GM21786 (cell line): ENCODE data around the gene TBL1XR1.
"Not testable (repeated sequence)": the region's sequence is repeated elsewhere in the genome, so short reads cannot be mapped to it uniquely, and the experiment has no call there.

ENCODE experiments used
- ATAC-seq: cut with Tn5 transposase; IDR thresholded peaks from one replicate; pipeline ENCODE4 v1.9.1; 2021; ENCODE audit not compliant: unreplicated experiment

TBL1XR1 gene

DNA sequence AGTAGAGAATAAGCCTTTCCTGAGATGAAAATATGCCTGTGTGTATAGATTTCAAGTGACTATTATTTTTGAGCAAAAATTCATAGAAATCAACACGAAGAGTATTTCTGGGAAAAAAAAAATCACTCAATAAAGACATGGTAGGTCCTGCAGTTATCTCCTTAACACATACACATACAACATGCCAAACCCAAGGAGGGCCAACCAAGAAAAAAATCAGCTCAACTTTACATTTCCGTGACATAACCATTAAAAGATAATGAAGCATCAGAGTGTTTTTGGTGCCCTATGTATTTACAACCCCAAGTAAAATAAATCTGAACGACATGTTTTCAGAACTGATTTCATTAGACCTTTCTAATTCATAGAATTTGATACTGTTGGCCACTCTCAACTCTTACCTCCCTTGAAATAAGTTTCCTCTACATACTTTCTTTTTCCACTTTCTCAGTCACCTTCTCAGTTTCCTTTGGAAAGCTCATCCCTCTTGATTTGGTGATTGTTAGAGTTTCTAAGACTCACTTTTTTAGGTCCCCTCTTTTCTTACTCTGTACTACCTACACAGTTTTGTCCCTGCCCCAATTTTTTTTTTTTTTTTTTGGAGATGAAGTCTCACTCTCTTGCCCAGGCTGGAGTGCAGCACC is 162.3 kb downstream of the TBL1XR1 start:
- ATAC-seq = no peak

DNA sequence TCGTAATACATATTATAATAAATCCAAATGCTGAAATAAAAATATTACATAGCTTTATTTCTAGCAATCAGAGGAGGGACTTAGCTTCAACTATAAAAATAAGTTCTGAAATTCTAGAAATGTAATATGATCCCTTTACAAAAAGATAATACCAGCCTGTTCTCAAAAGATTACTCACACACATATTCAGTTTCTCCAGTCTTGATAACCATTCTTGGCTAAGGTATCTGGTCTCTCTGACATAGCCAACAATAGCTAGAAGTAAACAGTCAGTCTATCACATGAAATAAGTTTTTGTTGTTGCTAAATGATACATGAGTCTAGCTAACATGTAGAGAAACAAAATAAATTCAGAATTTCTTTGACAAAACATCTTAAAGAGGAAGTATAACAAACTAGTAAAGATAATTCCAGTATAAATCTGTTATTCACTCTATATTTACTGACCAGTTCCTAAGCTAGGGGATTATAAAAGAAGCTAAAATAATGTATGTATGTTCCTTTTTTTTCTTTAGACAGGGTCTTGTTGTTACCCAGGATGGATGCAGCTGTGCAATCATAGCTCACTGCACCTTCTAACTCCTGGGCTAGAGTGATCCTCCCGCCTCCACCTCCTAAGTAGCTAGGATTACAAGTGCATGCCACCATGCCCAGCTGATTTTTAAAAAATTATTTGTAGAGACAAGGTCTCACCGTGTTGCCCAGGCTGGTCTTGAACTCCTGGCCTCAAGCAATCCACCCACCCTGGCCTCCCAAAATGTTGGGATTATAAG is 170.6 kb downstream of the TBL1XR1 start:
- no peak for ATAC-seq

DNA sequence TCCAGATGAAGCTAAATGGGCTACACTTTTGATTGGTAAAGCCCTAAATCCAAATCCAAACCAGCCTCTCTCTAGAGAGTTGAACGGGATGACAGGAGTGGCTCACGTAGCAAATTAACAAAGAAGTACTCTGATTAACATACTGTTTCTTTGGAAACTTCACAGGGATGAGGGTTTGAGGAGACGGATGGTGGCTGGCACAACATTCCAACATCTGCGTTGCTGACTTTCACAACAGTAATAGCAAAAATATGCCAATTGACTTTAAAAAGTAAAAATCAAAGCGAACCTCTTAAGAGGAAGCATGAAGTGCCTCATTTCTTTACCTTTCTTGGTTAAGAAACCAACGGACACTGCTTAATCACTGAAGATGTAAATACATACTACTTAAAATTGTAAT is 181.4 kb downstream of the TBL1XR1 start:
- no peak for ATAC-seq

DNA sequence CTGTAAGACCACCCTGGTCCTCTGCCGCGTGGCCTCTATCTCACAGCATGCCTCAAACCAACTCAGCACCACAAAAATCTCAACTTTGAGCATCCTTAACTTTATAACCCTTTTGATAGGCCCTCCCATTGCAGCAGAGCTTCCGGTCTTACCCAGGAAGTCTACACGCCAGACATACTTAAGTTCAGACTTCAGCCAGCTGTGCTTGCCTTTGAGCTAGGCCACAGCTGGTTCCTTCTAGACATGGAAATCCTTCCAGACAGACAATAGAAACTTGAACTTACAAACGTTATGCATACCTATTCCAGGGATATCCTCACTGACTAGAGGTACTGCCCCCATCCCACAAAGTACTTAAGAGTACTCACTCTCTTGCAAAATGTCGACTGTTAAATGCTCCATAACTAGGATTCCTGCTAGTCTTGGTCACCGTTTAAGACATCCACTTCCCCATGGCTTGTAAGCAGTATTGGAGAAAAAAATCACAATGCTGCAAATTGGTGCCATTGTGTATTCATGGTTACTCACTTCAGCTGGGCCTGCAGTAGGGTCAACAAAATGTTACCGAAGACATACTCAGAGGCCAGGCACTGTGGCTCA is 183.5 kb downstream of the TBL1XR1 start:
- no peak for ATAC-seq

DNA sequence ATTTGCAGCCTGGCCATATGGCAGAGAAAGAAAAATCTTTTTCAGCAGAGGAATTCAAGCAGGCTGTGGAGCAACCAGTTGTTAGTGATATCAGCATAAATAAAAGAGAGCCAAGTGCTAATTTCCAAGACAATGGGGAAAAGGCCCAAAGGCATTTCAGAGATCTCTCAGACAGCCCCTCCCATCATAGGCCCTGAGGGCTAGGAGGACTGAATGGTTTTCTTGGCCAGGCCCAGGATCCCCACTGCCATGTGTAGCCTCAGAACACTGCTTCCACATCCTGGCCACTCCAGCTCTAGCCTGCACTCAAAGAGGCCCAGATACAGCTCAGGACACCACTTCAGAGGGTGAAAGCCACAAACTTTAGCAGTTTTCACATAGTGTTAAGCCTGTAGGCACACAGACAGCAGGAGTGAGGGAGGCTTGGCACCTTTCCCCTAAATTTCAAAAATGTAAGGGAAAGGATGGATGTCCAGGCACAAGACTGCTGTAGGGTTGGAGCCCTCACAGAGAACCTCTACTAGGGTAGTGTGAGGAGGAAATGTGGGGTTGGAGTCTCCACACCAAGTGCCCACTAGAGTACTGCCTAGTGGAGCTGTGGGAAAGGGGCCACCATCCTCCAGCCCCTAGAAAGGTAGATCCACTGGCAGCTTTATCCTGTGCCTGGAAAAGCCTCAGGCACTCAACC is 191.4 kb downstream of the TBL1XR1 start:
- no peak for ATAC-seq

DNA sequence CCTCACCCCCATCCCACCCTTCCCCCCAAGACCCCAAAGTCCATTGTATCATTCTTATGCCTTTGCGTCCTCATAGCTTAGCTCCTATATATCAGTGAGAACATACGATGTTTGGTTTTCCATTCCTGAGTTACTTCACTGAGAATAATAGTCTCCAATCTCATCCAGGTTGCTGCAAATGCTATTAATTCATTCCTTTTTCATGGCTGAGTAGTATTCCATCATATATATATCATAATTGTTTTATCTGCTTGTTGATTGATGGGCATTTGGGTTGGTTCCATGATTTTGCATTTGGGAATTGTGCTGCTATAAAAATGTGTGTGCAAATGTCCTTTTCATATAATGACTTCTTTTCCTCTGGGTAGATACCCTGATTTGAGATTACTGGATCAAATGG is 197.1 kb downstream of the TBL1XR1 start:
- not testable (repeated sequence) for ATAC-seq

DNA sequence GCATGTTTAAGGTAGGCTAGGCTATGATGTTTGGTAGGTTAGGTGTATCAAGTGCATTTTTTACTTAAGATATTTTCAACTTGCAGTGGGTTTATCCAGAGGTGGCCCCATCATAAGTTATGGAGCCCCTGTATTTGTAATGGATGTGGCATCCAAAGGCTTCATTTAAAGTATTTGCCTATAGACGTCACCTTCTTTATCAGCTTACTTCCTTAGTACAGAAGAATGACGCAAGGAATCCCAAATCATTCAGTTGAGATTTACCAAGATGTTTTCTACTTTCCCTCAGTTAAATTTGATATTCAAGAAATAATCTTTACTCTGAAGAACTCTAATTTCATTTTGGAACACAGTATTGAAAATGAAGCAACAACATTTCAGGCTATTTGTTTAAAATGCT is 201.3 kb downstream of the TBL1XR1 start:
- no peak for ATAC-seq

DNA sequence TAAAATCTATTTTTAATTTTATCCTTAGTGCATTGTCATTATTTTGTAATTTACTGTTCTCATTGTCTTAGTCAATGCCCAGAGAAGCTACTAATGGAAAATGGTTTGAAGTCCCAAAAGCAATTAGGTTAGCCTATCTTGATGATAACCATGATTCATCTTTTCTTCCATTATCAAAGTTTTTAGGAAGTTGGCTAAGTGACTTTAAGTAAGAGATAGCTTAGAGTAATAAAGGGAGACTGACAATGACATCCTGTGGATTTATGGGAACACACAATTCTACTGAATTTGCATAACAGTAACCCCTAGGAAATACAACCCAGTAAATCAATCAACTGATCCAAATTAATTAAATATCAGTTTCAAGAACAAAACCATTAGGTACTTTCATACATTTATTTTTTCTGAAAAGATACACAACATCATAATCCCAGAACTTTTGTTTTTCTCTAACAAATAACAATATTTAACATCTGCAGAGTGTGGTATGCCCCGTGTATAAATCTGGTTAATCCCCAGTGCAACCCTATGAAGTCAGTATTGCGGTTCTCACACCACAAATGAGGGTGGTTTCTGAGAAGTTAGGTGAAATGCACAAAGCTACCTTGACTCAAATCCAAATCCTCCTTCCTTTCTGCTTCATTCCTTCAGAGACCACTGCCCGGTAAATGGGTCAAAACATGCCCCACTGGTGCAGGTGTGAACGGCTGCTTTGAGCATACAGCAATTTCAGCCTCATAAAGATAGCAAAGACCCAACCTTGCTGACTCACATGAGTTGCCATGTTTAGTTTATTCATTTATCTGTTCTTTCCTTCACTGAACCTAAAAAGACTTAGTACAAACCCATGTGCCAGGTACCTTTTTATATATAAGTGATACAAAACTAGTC is 202.1 kb downstream of the TBL1XR1 start:
- ATAC-seq = no peak

DNA sequence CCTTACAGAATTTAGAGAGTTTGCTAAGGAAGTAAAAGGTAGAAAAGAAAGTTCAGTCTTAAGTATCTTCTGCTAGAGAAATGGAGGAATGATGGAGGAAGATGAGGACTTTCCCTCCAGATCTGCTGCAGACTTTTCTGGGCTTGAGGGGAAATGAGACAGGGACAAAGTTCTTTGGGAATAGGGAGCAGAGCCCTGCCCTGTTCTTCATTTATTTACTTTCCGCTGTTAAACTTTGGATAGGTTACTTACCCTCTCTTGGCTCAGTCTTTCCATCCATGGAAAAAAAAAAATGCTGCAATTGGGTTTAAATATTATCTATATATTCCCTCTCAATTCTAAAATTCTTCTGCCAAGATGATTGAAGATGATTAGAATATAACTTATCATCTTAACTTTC is 202.9 kb downstream of the TBL1XR1 start:
- ATAC-seq = no peak

DNA sequence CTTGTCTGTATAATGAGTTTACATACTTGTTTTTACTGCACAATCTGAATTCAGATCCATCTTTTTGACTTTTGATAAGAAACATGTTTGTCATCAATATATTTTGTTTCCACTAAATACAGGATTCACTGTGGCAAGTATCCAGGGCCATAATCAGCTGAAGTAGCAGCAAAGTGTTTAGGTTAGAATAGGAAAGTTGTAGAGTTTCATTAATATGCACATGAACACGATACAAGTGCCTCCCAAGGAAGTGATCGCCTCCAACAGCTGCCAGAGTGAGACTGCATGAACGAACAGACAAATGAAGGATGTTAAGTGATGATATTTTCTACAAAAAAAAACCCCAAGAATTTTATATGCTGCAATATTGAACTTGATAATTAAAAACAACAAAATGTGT is 204.3 kb downstream of the TBL1XR1 start:
- no peak for ATAC-seq

DNA sequence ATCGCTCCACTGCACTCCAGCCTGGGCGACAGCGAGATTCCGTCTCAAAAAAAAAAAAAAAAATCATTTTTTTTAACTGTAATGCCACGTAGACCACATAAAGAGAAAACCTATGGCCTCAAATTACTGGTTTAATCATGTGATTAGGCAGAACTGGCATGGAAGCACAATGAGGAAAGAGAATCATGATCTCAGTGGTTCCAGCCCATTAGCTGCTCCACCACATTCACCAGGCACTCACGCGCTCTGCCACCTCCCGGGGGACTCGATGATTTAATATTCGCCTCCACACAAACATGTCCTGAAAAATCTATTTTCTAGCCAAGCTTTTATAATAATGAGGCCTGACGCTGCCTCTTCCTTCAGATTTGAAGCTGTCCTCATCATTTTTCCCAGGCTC is 204.7 kb downstream of the TBL1XR1 start:
- no peak for ATAC-seq

DNA sequence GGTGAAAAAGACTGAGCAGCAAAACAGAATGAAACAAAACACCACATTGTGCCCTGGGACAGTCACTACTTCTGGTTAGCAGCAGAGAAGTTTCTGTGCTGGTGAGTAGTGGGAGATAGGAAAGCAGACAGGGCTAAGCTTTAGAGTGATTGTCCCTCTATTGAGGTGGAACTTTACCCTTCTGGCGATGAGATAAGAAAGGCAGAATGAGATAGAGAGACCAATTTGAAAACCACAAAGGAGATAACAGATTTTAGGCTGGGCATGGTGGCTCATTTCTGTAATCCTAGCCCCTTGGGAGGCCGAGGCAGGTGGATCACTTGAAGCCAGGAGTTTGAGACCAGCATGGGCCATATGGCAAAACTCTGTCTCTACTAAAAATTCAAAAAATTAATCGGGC is 208.5 kb downstream of the TBL1XR1 start:
- no peak for ATAC-seq

DNA sequence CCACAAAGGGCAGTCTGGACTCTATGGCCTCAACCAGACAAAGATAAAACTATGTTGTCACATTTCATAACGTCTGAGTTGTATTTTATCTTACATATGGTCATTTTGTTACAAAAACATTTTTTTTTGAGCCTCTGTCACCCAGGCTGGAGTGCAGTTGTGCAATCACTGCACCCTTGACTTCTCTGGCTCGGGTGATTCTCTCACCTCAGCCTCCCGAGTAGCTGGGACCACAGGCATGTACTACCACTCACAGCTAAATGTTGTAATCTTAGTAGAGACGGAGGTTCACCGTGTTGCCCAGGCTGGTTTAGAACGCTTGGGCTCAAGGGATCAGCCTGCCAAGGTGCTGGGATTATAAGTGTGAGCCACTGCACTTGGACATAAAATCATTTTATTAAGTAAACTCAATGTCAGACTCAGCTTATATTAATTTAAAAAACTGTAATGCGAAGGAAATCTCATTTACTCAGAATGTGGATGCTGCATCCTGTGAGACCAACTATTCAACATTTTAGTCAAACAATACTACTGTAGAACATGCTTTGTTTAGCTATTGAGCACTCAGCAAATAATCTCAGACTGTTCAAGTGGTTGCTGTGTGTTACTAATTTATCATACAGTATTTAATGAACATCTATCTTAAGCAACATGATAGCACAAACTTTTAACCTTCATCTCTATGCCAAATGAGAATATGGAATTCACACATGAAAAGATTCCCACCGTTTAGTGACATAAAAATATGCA is 209.2 kb downstream of the TBL1XR1 start:
- no peak for ATAC-seq

DNA sequence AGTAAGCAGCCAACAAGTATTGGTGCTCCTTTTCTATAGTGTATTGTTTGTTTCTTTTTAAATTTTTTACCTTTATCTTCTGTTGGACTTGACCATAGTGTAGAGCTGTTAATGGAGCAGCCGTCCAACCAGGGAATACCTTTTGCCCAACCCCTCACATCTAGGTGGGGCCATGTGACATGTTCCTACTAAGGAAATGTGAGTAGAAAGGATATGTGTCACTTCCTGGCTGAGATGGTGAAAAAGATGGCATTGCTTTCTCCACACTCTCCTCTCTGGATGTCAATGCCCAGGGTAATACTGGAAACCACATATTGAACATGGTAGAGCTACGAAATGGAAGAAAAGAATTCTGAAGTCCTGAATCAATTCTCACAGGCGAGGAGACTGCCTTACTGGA is 218.8 kb downstream of the TBL1XR1 start:
- ATAC-seq = no peak

DNA sequence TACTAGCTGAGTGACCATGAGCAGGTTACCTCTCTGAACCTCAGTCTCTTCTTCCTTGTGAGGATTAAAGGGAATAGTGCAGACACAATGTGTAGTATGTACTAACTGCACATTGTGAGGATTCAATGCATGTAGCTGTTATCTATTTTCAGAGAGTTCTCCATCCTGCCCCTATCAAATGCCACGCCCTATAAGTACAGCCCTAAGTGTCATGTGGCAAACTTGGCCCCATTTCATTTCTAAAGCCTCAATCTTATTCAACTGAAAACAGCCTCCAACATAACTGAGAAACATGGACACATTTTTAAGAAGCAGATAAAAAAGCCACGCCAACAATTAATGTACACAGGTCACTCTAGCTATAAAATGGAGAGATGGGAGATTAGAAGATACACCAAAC is 220.0 kb downstream of the TBL1XR1 start:
- ATAC-seq = no peak

DNA sequence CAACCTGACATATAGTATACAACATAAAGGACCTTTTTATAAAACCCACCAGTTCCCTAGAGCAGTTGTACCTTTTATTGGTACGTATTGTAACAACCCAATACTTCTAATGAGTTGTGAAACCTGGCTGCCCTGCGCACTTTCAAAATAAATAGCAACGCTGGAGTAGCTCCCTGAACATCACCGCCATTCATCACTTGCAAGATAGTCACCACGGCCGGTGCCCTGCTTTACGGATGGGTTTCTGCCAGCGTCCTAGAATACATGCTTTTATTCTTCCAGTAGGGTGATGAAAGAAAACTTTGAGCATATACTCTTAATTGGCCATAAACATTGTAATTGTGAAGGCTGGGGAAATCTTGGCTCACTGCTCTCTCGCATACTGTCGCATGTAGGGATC is 220.7 kb downstream of the TBL1XR1 start:
- ATAC-seq = no peak

DNA sequence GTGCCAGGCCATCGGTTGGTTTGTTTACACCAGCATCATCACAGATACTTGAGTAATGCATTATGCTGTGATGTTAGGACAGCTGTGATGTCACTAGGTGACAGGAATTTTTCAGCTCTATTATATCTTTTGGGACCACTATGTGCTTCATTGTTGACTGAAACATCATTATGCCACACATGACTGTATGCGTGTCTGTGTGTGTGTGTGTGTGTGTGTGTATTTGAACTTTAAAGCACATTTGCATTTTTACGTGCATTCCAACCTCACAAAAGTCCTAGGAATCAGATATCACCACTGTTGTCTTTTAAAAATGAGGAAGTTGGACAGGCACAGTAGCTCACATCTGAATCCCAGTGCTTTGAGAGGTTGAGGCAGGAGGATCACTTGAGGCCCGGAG is 223.0 kb downstream of the TBL1XR1 start:
- no peak for ATAC-seq

DNA sequence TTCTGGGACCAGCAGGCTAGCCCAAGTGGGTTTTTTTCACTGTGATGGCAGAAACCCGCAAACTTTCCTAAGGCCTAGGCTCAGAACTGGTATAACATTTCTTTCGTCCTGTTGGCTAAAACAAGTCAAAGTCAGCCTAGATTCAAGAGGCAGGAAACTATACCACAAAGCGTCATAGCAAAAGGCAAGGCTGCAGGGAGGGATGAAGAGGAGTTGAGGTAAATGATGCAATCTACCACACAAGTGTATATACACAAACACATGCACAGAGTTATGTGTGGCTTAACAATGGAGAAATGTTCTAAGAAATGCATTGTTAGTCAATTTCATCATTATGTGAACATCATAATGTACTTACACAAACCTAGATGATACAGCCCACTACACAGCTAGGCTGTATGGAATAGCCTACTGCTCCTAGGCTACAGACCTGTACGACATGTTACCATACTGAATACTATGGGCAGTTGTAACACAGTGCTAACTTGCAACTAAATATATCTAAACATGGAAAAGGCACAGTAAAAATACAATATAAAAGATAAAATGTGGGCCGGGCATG is 225.6 kb downstream of the TBL1XR1 start:
- no peak for ATAC-seq

DNA sequence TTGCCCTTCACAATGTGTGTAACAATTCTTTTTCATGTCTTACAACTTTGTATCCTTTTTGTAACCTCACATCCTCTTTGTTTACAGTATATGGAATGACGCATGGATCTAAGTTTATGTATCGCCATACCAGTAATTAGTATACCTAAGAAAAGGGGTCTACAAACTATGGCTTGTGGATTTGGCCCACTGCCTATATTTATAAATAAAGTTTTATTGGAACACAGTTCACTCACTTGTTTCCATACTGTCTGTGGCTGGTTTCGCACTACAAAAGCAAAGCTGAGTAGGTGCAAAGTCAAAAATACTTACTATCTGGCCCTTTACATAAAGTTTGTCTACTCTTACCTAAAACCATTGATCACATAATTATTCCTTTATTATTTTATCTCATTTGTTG is 226.5 kb downstream of the TBL1XR1 start:
- no peak for ATAC-seq

DNA sequence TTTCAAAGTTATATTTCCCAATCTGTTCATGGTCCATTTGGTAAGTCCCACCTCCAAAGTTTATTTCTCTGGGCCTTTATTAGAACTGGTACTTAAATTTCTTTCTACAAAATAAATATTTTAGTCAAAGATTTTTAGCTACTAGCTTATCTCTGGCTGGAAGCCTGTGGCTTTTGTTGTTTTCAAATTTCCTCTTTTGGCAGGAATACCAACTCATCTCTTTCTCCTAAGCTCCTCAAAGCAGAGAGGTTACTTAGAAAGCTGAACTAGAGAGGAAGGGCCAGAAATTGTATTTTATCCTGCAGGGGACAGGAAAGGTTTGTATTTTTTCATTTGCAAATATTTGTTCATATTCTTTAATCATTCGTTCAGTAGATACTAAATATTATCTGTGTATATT is 227.8 kb downstream of the TBL1XR1 start:
- no peak for ATAC-seq
